SK-N-SH treated with all-trans-retinoic acid at 6 μM for 48 hours (cell line): ENCODE measurements around the gene ENDOD1.

ENCODE experiments used
- ATAC-seq: fragments of 200-7000 bp; cut with Tn5 transposase; 3 replicates; pipeline ENCODE4 v1.9.1; 2020; ENCODE audit warnings: mild to moderate bottlenecking, moderate library complexity
- ARNTL ChIP-seq: fragments of 450-650 bp; formaldehyde crosslinking; IDR thresholded peaks from 2 replicates; pipeline ENCODE4 v1.5.0; 2020; ENCODE audit warnings: low read depth, mild to moderate bottlenecking, moderate library complexity, borderline replicate concordance
- BACH2 ChIP-seq: fragments of 250-450 bp; sonication (Bioruptor Pico); IDR thresholded peaks from 2 replicates; pipeline ENCODE4 v1.9.0; 2021; ENCODE audit warnings: mild to moderate bottlenecking, borderline replicate concordance
- CREB5 ChIP-seq: fragments of 250-450 bp; sonication (Bioruptor Pico); IDR thresholded peaks from 2 replicates; pipeline ENCODE4 v1.5.1; 2020; ENCODE audit warnings: low read depth, mild to moderate bottlenecking, moderate library complexity
- ESRRG ChIP-seq: fragments of 250-450 bp; sonication (Bioruptor Pico); IDR thresholded peaks from 2 replicates; pipeline ENCODE4 v1.6.1; 2021; ENCODE audit warnings: mild to moderate bottlenecking
- GLIS3 ChIP-seq: fragments of 250-450 bp; sonication (Bioruptor Pico); IDR thresholded peaks from 2 replicates; pipeline ENCODE4 v1.5.0; 2020; ENCODE audit warnings: mild to moderate bottlenecking, moderate library complexity
- ISL1 ChIP-seq: fragments of 250-450 bp; sonication (Bioruptor Pico); IDR thresholded peaks from 2 replicates; pipeline ENCODE4 v2.1.2; 2022; ENCODE audit warnings: mild to moderate bottlenecking, moderate library complexity
- OSR1 ChIP-seq: fragments of 250-450 bp; sonication (Bioruptor Pico); IDR thresholded peaks from 2 replicates; pipeline ENCODE4 v1.8.0; 2022; ENCODE audit warnings: moderate library complexity, mild to moderate bottlenecking, inconsistent platforms
- PPARA ChIP-seq: fragments of 250-450 bp; sonication (Bioruptor Pico); IDR thresholded peaks from 2 replicates; pipeline ENCODE4 v1.5.0; 2020; ENCODE audit warnings: mild to moderate bottlenecking, borderline replicate concordance
- RARB ChIP-seq: fragments of 250-450 bp; sonication (Bioruptor Pico); IDR thresholded peaks from 2 replicates; pipeline ENCODE4 v1.8.0; 2021; ENCODE audit warnings: mild to moderate bottlenecking, moderate library complexity
- SNAI2 ChIP-seq: fragments of 250-450 bp; sonication (Bioruptor Pico); IDR thresholded peaks from 2 replicates; pipeline ENCODE4 v1.5.0; 2020; ENCODE audit warnings: mild to moderate bottlenecking, moderate library complexity
- TOX ChIP-seq: fragments of 250-450 bp; sonication (Bioruptor Pico); IDR thresholded peaks from 2 replicates; pipeline ENCODE4 v1.8.0; 2021; ENCODE audit warnings: mild to moderate bottlenecking, moderate library complexity, borderline replicate concordance
- TSHZ2 ChIP-seq: fragments of 250-450 bp; sonication (Bioruptor Pico); IDR thresholded peaks from 2 replicates; pipeline ENCODE4 v1.5.0; 2020; ENCODE audit warnings: mild to moderate bottlenecking, moderate library complexity
- ZFP3 ChIP-seq: fragments of 250-450 bp; sonication (Bioruptor Pico); IDR thresholded peaks from 2 replicates; pipeline ENCODE4 v1.5.0; 2020; ENCODE audit warnings: mild to moderate bottlenecking, moderate library complexity
- ZFP30 ChIP-seq: fragments of 450-650 bp; formaldehyde crosslinking; IDR thresholded peaks from 2 replicates; pipeline ENCODE4 v1.5.0; 2022; ENCODE audit warnings: mild to moderate bottlenecking, moderate library complexity
- TF ChIP-seq, protein P1 (sequence below): fragments of 250-450 bp; sonication (Bioruptor Pico); IDR thresholded peaks from 2 replicates; pipeline ENCODE4 v1.5.1; 2021; ENCODE audit warnings: mild to moderate bottlenecking, moderate library complexity

The ENDOD1 gene

GRCh38 chr11:95111923-95112540, 22.4 kb downstream of the ENDOD1 start:
- no peak for TF ChIP-seq CREB5 (CRISPR knock-in tag)
- no peak for TF ChIP-seq ESRRG (CRISPR knock-in tag)
- TF ChIP-seq, protein P1, sequence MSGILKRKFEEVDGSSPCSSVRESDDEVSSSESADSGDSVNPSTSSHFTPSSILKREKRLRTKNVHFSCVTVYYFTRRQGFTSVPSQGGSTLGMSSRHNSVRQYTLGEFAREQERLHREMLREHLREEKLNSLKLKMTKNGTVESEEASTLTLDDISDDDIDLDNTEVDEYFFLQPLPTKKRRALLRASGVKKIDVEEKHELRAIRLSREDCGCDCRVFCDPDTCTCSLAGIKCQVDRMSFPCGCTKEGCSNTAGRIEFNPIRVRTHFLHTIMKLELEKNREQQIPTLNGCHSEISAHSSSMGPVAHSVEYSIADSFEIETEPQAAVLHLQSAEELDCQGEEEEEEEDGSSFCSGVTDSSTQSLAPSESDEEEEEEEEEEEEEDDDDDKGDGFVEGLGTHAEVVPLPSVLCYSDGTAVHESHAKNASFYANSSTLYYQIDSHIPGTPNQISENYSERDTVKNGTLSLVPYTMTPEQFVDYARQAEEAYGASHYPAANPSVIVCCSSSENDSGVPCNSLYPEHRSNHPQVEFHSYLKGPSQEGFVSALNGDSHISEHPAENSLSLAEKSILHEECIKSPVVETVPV (CRISPR knock-in tag): no peak
- TF ChIP-seq ISL1 (CRISPR knock-in tag): no peak
- no peak for TF ChIP-seq OSR1 (CRISPR knock-in tag)
- ATAC-seq: no peak

GRCh38 chr11:95115597-95115996, 26.0 kb downstream of the ENDOD1 start:
- ATAC-seq: no peak
- TF ChIP-seq BACH2 (CRISPR knock-in tag) (no peak), RARB (CRISPR knock-in tag) (no peak), ESRRG (CRISPR knock-in tag) (no peak), ZFP30 (CRISPR knock-in tag) (no peak), SNAI2 (CRISPR knock-in tag) (no peak), ZFP3 (no peak), ARNTL (no peak), TSHZ2 (no peak)
- TF ChIP-seq, protein P1 (CRISPR knock-in tag): no peak

DNA sequence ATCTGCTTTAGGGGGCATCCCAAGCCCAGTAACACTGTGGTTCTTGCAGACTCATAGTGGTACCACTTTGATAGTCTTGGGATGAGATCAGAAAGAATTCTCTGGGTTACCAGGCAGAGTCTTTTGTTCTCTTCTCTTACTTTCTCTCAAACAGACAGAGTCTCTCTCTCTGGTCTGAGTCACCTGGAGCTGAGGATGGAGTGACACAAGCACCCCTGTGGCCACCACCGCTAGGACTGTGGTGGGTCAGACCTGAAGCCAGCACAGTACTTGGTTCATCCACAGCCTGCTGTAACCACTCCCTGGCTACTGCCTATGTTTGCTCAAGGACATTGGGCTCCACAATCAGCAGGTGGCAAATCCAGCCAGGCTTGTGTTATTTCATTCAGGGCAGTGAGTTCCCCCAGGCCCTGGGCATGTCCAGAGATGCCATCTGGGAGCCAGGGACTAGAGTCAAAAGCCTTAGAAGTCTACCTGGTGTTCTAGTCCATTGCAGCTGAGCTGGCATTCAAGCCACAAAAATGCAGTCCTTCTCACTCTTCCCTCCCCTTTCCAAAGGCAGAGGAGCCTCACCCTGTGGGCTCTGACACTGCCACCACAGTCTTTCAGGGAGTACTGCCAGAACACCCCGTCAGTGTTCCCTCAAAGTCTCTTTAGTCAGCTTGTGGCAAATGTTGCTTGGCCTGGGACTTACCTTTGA, 29.9 kb downstream of the ENDOD1 start:
- ATAC-seq: no peak

More for the DNA sequence above, 29.9 kb downstream of the ENDOD1 start:
- TF ChIP-seq SNAI2 (CRISPR knock-in tag) (no peak), GLIS3 (CRISPR knock-in tag) (no peak), ESRRG (CRISPR knock-in tag) (no peak), CREB5 (CRISPR knock-in tag) (no peak), TOX (CRISPR knock-in tag) (no peak), BACH2 (CRISPR knock-in tag) (no peak), RARB (CRISPR knock-in tag) (no peak), ARNTL (no peak), PPARA (CRISPR knock-in tag) (no peak), ZFP30 (CRISPR knock-in tag) (no peak)
- TF ChIP-seq, protein P1 (CRISPR knock-in tag): no peak
